ENCODE results near the gene FOXJ1.

Gene FOXJ1

DNA sequence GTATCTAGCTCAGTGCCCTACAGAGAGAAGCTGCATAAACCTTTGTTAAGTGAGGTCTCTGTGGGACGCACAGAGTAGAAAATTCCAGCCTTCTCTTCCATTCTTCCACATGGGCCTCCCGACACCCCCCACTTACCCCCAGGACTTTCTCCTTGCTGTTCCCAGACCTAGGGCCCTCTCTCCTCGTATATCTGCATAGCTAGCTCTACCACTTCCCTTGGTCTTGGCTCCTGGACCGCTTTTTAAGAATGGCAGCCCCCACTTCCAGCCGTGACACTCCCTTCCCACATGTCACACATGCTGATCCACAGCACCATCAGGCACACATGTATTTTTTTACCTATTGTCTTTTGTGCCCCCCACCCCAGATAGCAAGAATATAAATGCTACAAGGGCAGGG is 16.7 kb upstream of the FOXJ1 start:
- H3K79me2 ChIP-seq (ENCODE audit: insufficient read depth, low read length): no peaks in the 10 kb centered on the region
- H2AFZ ChIP-seq (ENCODE audit: low read length): no peak overlapping the region
- no peak overlapping the region for H3K9ac ChIP-seq (ENCODE audit: low read depth, low read length, poor library complexity, severe bottlenecking)
- no peak overlapping the region for H3K4me2 ChIP-seq (ENCODE audit: low read depth, low read length, poor library complexity, severe bottlenecking)
- no peaks in the 10 kb centered on the region for H3K9me3 ChIP-seq (ENCODE audit: insufficient read depth, low read depth, low read length)
- H3K4me1 ChIP-seq (ENCODE audit: insufficient read depth, low read length, poor library complexity, severe bottlenecking): no peaks in the 10 kb centered on the region
- H3K9me2 ChIP-seq (replicated peaks; ENCODE audit: low read depth, low read length): no peaks in the 10 kb centered on the region
- H3K36me3 ChIP-seq (ENCODE audit: insufficient read depth, low read length): no peaks in the 10 kb centered on the region
- no peak overlapping the region for H3K4me3 ChIP-seq (ENCODE audit: low read length, poor library complexity, severe bottlenecking)
- TF ChIP-seq, protein P1, sequence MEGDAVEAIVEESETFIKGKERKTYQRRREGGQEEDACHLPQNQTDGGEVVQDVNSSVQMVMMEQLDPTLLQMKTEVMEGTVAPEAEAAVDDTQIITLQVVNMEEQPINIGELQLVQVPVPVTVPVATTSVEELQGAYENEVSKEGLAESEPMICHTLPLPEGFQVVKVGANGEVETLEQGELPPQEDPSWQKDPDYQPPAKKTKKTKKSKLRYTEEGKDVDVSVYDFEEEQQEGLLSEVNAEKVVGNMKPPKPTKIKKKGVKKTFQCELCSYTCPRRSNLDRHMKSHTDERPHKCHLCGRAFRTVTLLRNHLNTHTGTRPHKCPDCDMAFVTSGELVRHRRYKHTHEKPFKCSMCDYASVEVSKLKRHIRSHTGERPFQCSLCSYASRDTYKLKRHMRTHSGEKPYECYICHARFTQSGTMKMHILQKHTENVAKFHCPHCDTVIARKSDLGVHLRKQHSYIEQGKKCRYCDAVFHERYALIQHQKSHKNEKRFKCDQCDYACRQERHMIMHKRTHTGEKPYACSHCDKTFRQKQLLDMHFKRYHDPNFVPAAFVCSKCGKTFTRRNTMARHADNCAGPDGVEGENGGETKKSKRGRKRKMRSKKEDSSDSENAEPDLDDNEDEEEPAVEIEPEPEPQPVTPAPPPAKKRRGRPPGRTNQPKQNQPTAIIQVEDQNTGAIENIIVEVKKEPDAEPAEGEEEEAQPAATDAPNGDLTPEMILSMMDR (conservative IDR thresholded peaks at IDR 0.05; ENCODE audit: low read length): no peak
- no peak for TF ChIP-seq EZH2phosphoT487 (IDR thresholded peaks at IDR 0.05; ENCODE audit: borderline replicate concordance)
- H3K27me3 ChIP-seq (ENCODE audit: insufficient read depth, low read length, poor library complexity, severe bottlenecking): no peaks in the 10 kb centered on the region
- no peaks in the 10 kb centered on the region for H4K20me1 ChIP-seq (ENCODE audit: insufficient read depth, low read length, poor library complexity, severe bottlenecking)
- no peaks in the 10 kb centered on the region for H3F3A ChIP-seq (ENCODE audit: low read depth)

GRCh38 chr17:76156662-76156991 is 15.6 kb upstream of the FOXJ1 start:
- H2AFZ ChIP-seq (ENCODE audit: low read length): no peak overlapping the region
- no peaks in the 10 kb centered on the region for H3K4me1 ChIP-seq (ENCODE audit: insufficient read depth, low read length, poor library complexity, severe bottlenecking)
- no peaks in the 10 kb centered on the region for H3K79me2 ChIP-seq (ENCODE audit: insufficient read depth, low read length)
- H3K4me3 ChIP-seq (ENCODE audit: low read length, poor library complexity, severe bottlenecking): no peak overlapping the region
- no peaks in the 10 kb centered on the region for H3K36me3 ChIP-seq (ENCODE audit: insufficient read depth, low read length)
- H3K4me2 ChIP-seq (ENCODE audit: low read depth, low read length, poor library complexity, severe bottlenecking): no peak overlapping the region
- H4K20me1 ChIP-seq (ENCODE audit: insufficient read depth, low read length, poor library complexity, severe bottlenecking): no peaks in the 10 kb centered on the region
- H3K9me3 ChIP-seq (ENCODE audit: insufficient read depth, low read depth, low read length): no peaks in the 10 kb centered on the region
- H3K27me3 ChIP-seq (ENCODE audit: insufficient read depth, low read length, poor library complexity, severe bottlenecking): no peaks in the 10 kb centered on the region
- H3K9me2 ChIP-seq (replicated peaks; ENCODE audit: low read depth, low read length): no peaks in the 10 kb centered on the region
- no peaks in the 10 kb centered on the region for H3F3A ChIP-seq (ENCODE audit: low read depth)
- H3K9ac ChIP-seq (ENCODE audit: low read depth, low read length, poor library complexity, severe bottlenecking): no peak overlapping the region
- TF ChIP-seq, protein P1 (conservative IDR thresholded peaks at IDR 0.05; ENCODE audit: low read length): no peak
- TF ChIP-seq EZH2phosphoT487 (IDR thresholded peaks at IDR 0.05; ENCODE audit: borderline replicate concordance): no peak

DNA sequence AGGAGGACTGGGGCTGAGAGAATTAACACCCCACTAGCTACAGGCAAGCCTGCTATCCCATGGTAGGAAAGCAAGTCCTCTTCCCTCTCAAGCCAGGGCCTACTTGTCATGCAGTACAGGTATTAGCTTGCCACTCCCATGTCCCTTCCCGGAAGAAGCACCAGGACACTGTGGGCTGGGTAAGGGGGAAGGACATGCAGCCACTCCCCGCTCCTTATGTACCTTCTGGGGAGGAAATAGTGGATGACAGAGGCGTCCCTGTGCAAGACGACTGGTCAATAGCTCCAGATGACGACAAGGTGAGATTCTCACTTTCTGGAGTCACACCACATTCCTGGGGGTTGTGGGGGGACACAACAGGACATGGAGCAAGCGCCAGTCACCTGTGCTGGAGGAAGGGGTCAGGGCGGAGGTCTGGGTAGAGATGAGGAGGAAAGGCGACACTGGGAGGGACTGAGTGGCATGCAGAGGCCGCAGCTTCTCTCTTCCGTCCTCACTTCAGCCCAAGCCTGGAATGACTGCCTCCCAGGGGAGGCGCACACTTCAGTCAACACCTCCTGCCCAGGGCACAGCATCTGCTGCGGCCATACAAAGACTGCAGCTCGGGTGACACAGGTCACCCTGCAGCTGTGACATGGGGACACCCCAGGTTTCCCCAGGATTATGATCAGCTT is 15.1 kb upstream of the FOXJ1 start:
- Histone ChIP-seq H3K27me3 (ENCODE audit: insufficient read depth, low read length, poor library complexity, severe bottlenecking) (no peaks in the 10 kb centered on the region), H3F3A (ENCODE audit: low read depth) (no peaks in the 10 kb centered on the region)

More for the DNA sequence above, 15.1 kb upstream of the FOXJ1 start:
- no peak overlapping the region for H3K4me2 ChIP-seq (ENCODE audit: low read depth, low read length, poor library complexity, severe bottlenecking)
- H3K4me3 ChIP-seq (ENCODE audit: low read length, poor library complexity, severe bottlenecking): no peak overlapping the region
- no peaks in the 10 kb centered on the region for H3K9me2 ChIP-seq (replicated peaks; ENCODE audit: low read depth, low read length)
- H3K4me1 ChIP-seq (ENCODE audit: insufficient read depth, low read length, poor library complexity, severe bottlenecking): no peaks in the 10 kb centered on the region
- no peaks in the 10 kb centered on the region for H3K36me3 ChIP-seq (ENCODE audit: insufficient read depth, low read length)
- H3K9me3 ChIP-seq (ENCODE audit: insufficient read depth, low read depth, low read length): no peaks in the 10 kb centered on the region
- no peak for TF ChIP-seq EZH2phosphoT487 (IDR thresholded peaks at IDR 0.05; ENCODE audit: borderline replicate concordance)
- no peaks in the 10 kb centered on the region for H4K20me1 ChIP-seq (ENCODE audit: insufficient read depth, low read length, poor library complexity, severe bottlenecking)
- H3K9ac ChIP-seq (ENCODE audit: low read depth, low read length, poor library complexity, severe bottlenecking): no peak overlapping the region
- no peaks in the 10 kb centered on the region for H3K79me2 ChIP-seq (ENCODE audit: insufficient read depth, low read length)
- H2AFZ ChIP-seq (ENCODE audit: low read length): no peak overlapping the region
